SK-N-MC (cell line): ENCODE results near the gene SLC6A2.

ENCODE experiments used
- EZH2 ChIP-seq: fragments of 200-600 bp; sonication (generic); IDR thresholded peaks from one replicate; pipeline ENCODE4 v1.6.1; 2017; ENCODE audit warnings: antibody characterized with exemption
- FOXP2 ChIP-seq: optimal IDR thresholded peaks from 2 replicates; pipeline ENCODE3; 2011; ENCODE audit warnings: mild to moderate bottlenecking, moderate library complexity; ENCODE audit not compliant: insufficient read depth; ENCODE audit errors: extremely low read length, control extremely low read depth
- POLR2AphosphoS5 ChIP-seq: IDR thresholded peaks from 2 replicates; pipeline ENCODE4 v1.6.1; 2012; ENCODE audit warnings: mild to moderate bottlenecking, low read depth, low read length, borderline replicate concordance

DNA sequence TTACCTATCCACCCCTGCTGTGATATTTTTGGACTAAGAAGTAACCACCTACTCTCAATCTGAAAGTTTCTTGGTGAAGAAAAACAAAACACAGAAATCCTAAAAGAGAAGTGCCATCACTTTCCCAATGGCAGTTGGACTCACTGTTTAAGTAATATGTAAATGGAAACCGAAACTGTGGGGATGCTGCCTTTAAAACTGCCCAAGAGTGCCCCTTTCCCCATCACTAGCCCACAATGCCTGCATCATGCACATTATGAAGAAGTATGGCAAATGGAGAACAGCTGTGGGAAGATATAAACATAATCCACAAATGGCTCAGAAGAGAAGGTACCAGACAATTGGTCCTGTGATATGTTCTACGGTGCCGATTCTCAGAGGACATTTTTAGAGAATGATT is 33.5 kb upstream of the SLC6A2 start:
- TF ChIP-seq EZH2 (no peak), POLR2AphosphoS5 (no peak), FOXP2 (no peak)
